ENCODE data around the gene CD163L1.
"Not testable (repeated sequence)": the region's sequence is repeated elsewhere in the genome, so short reads cannot be mapped to it uniquely, and the experiment has no call there.

Gene CD163L1

DNA sequence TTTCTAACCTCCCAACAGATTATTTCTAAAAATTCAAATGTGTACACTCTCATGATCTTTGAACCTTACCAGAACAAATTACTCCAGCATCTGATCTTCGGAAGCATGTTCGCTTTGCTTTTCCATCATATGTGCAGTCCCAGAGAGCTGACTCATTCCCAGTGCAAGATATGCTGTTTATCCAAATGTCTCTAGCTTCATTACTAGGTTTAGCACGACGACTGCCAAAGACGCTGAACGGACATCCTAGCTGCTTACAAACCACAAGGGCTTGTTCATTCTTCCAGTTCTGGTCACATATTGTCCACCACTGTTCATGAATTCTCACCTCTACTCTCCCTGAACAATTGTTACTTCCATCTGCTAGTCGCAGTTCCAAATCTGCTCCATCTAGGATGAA lies 40.5 kb downstream of the CD163L1 start:
- DNase-seq = no peak

DNA sequence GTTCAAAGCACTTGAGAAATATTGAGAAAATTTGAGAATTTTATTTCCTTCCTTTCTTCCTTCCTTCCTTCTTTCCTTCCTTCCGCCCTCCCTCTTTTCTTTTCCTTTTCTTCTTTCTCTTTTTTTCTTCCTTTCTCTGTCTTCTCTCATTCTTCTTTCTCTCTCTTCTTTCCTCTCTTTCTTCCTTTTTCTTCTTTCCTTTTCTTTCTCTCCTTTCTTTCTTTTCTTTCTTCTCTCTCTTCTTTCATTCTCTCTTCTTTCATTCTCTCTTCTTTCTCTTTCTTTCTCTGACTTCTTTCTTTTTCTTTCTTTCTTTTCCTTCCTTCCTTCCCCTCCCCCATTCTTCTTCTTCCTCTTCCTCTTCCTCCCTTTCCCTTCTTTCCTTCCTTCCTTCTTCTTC lies 44.9 kb downstream of the CD163L1 start:
- DNase-seq = no peak

DNA sequence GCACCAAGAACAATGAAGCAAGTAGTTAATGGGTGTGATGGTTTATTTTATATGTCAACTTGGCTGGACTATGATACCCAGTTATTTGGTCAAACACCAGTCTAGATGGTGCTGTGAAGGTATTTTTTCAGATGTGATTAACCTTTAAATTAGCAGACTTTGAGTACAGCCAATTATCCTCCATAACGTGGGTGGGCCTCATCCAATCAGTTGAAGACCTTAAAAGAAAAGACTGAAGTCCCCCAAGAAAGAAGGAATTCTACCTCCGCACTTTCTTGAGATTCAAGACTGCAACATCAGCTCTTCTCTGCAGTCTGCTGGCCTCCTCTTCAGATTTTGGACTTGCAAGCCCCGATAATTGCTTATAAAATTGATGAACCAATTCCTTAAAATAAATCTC lies 47.5 kb downstream of the CD163L1 start:
- no peak for DNase-seq

- DNase-seq = no peak
Measured at GRCh38 chr12:7395950-7396349, 48.0 kb downstream of the CD163L1 start.

DNA sequence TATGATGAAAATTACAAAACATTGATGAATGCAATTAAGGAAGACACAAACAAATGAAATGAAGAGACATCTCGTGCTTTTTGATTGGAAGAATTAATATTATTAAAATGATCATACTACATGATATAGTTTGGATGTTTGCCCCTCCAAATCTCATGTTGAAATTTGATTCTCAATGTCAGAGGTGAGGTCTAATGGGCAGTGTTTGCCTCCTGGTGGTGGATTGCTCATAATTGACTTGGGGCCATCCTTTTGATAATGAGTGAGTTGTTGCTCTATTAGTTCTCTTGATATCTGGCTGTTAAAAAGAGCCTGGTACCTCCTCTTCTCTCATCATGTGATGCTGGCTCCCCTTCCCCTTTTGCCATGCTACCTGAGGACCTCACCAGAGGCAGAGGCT lies 56.7 kb downstream of the CD163L1 start:
- DNase-seq = no peak

GRCh38 chr12:7383157-7383556 lies 60.8 kb downstream of the CD163L1 start:
- DNase-seq = no peak

- no peak for DNase-seq
Measured at GRCh38 chr12:7376196-7376595, 67.8 kb downstream of the CD163L1 start.

- no peak for DNase-seq
Measured at GRCh38 chr12:7375145-7375543, 68.8 kb downstream of the CD163L1 start.

GRCh38 chr12:7374423-7375144 lies 69.4 kb downstream of the CD163L1 start:
- DNase-seq = peak; percentile 23

DNA sequence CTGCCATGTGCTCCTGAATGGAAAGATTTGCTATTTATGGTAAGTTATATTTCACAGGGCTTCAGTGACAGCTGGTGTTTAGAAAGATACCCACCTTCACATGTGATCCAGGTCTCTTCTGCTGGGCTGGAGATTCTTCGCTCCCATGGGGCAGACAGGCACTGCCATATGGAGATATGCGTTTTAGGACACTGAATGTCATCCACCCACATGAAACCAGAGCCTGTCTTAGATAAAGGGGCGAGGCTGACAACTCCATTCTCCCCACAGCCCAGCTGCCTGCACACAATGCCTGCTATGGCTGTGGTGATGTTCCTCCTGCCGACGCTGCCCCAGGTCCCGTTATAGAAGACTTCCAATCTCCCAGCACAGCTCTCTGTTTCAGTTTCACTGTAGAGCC lies 70.7 kb downstream of the CD163L1 start:
- DNase-seq = no peak

DNA sequence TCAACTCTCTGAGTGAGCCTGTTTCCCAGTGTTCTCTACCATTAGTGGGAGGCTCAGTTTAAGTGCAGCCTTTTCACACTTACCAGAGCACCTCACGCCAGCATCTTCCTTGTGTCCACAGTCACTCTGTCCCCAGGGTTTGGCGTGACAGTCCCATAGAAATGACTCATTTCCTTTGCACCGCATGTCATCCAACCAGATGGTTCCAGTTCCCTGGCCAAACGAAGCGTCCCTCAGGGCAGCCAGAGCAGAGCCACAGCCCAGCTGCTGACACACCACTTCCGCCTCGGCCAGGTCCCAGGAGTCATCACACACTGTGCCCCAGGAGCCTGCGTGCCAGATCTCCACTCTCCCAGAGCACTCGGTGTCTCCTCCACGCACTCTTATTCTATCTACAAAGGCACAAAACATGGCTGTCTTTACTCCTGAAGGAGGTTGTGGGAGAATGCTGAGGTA lies 74.7 kb downstream of the CD163L1 start:
- no peak for DNase-seq

DNA sequence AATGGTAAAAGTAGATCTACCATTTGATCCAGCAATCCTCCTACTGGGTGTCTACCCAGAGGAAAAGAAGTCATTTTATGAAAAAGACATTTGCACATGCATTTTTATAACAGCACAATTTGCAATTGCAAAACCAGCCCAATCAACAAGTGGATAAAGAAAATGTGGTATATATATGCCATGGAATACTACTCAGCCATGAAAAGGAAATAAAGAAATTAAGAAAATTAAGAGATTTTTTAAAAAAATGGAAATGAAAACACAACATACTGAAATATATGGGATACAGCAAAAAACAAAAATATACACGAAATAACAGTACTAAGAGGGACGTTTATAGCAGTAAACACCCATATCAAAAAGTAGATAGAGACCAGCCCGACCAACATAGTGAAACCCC lies 81.2 kb downstream of the CD163L1 start:
- DNase-seq = no peak

DNA sequence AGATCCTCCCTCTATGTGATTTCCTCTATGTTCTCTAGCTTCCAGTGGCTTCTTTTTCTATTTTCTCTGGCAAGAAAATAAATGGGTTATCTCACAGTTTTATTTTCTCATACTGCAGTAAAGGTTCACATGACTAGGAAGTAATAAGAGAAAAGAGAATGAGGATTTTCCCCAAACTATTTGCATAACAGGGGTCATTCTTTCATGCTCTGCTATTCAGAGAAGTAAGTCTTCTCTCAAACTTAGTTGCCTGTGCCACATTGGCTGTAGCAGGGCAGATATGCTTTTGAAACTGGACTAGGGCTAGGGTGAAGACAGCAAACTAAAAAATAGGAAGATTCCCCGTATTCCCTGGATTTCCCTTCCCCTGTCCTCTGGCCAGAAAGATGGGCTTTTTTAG lies 82.7 kb downstream of the CD163L1 start:
- no peak for DNase-seq

DNA sequence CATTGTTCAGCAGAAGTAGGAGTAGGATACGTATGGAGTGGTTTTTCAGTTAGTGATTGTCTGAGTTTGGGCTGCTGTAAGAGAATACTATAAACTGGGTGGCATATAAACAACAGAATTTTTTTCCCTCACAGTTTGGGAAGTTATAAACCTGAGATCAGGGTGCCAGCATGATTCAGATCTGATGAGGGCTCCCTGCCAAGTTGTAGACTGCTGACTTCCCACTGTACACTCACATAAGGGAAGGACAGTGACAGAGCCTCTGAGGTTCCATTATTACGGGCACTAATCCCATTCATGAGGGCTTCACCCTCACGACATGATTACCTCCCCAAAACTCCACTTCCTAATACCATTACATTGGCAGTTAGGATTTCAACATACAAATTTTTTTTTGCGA lies 89.4 kb downstream of the CD163L1 start:
- DNase-seq = no peak

- DNase-seq = no peak
Measured at GRCh38 chr12:7352661-7353060, 91.3 kb downstream of the CD163L1 start.

GRCh38 chr12:7351177-7351576 lies 92.8 kb downstream of the CD163L1 start:
- DNase-seq = no peak

DNA sequence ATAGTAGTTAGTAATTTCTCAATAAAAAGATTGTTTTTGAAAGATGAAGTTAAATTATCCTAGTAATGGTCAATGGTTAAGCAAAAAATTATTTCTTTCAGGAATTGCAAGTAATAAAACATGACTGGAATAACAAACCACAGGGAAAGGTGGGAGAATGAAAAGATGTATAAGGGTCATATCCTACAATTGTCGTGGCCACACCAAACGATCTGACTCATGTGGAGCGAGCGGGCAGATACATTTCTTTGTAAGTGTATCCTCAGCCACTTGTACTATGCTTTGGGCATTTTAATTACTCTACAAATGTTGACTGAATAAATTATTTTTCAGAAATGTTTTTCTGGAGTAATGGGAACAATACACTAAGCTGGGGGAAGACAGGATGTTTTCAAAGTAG lies 94.5 kb downstream of the CD163L1 start:
- DNase-seq = no peak

GRCh38 chr12:7346551-7347225 lies 97.3 kb downstream of the CD163L1 start:
- DNase-seq = no peak

DNA sequence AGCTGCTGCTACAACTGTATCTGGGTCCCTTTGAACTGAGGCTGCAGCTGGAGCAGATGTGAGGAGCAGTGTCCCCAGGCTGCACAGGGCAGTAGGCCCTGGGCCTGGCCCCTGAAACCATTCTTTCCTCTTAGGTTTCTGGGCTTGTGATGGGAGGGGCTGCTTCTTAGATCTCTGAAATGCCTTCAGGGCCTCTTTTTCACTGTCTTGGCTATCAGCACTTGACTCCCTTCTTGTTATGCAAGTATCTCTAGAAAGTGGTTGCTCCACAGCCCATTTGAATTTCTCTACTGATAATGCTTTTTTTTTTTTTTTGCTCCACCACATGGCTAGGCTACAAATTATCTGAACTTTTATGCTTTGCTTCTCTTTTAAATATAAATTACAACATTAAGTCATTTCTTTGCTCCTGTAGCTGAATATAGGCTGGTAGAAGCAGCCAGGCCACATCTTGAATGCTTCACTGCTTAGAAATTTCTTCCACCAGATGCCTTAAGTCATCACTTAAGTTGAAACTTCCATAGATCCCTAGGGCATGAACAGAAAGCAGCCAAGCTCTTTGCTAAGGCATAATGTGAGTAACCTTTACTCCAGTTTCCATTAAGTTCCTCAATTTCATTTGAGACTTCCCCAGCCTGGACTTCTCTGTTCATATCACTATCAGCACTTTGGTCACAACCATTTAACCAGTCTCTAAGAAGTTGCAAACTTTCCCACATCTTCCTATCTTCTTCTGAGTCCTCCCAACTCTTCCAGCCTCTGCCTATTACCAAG lies 98.9 kb downstream of the CD163L1 start:
- no peak for DNase-seq

GRCh38 chr12:7339675-7340074 lies 104.3 kb downstream of the CD163L1 start:
- no peak for DNase-seq

GRCh38 chr12:7337790-7338189 lies 106.2 kb downstream of the CD163L1 start:
- DNase-seq = not testable (repeated sequence)

DNA sequence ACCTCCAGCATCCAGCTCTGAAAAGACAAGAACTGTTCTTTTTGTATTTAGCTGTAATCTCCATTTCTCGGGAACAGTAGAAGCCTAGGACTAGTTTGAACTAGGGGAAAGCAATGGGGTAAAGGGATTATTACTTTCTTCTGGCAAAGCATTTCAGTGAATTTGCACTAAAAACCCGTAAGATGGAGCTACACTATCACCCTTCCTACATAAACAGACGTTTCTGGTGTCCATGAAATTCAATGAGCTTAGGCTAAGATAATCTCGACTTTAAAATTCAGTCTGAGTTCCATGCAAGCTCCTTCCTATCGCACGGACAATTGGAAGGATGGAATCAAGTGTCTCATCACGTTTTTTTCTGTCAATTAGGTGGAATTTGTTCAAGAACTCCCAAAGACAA lies 116.0 kb downstream of the CD163L1 start:
- no peak for DNase-seq

- no peak for DNase-seq
Measured at GRCh38 chr12:7324176-7324575, 119.8 kb downstream of the CD163L1 start.

DNA sequence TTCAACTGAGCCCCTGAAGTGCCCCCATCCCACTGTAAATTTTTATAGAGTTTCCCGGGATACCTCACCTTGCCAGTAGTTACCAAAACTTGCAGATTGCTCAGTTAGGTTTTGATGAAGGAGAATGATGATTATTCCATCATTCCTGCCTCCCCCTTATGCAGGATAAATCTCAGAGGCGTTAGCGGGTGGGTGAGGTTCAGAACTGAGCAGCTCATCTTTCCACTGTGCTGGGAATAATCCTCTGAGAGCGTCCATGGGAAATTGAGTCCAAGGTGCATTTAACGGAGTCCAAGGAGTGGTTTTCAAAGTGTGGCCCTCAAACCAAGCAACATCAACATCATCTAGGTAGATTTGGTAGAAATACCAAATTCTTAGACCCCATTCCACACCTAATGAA lies 121.4 kb downstream of the CD163L1 start:
- no peak for DNase-seq
